K562 (cell line): ENCODE data around the gene ARL13B. TPM values are rescaled to one million over a fixed set of nuclear protein-coding genes. Genes with fewer than 3 reads are reported as not detected.

Source experiments
- ATF1 ChIP-seq, 2 experiments: fragments of 450-650 bp in 1 of 2; IDR thresholded peaks; 2 replicates each; pipeline ENCODE4 v1.6.1; 2016; ENCODE audit warnings: missing compliant biosample characterization in 1 of 2, missing genetic modification characterization in 1 of 2
- BHLHE40 ChIP-seq: IDR thresholded peaks from 2 replicates; pipeline ENCODE4 v1.6.1; 2011; ENCODE audit warnings: low read length, improper control_type of control experiment
- DPF2 ChIP-seq: fragments of 450-650 bp; IDR thresholded peaks from 2 replicates; pipeline ENCODE4 v1.6.1; 2016
- EGR1 ChIP-seq: fragments of 450-650 bp; conservative IDR thresholded peaks from 2 replicates; pipeline ENCODE4 v1.6.1; 2017; ENCODE audit warnings: mild to moderate bottlenecking
- MCM5 ChIP-seq: fragments of 450-650 bp; IDR thresholded peaks from 2 replicates; pipeline ENCODE4 v1.6.1; 2016; ENCODE audit warnings: low read depth
- MYNN ChIP-seq, 2 experiments: sonication (generic); formaldehyde crosslinking in 1 of 2; IDR thresholded peaks; 2 replicates each; pipeline versions ENCODE4 v1.5.0 to v1.6.1; 2016 to 2020; ENCODE audit warnings: antibody characterized with exemption in 1 of 2, missing genetic modification reagents in 1 of 2
- NRF1 ChIP-seq, 2 experiments: fragments of 450-650 bp; IDR thresholded peaks in 1 of 2; conservative IDR thresholded peaks in 1 of 2; 2 replicates each; pipeline ENCODE4 v1.6.1; 2014; ENCODE audit warnings: mild to moderate bottlenecking in 2 of 2
- PHB ChIP-seq: fragments of 250-450 bp; sonication (Bioruptor Pico); IDR thresholded peaks from 2 replicates; pipeline ENCODE4 v1.5.0; 2021
- POLR2A ChIP-seq: fragments of 450-650 bp; conservative IDR thresholded peaks from 2 replicates; pipeline ENCODE4 v1.6.1; 2016
- TAF15 ChIP-seq: fragments of 200-400 bp; formaldehyde crosslinking; IDR thresholded peaks from 2 replicates; pipeline ENCODE4 v1.6.1; 2017; ENCODE audit warnings: mild to moderate bottlenecking, low read depth, low read length, moderate library complexity
- ZSCAN32 ChIP-seq: fragments of 450-650 bp; formaldehyde crosslinking; IDR thresholded peaks from 2 replicates; pipeline ENCODE4 v1.4.0; 2020; ENCODE audit warnings: mild to moderate bottlenecking, moderate library complexity
- polyA plus RNA-seq, 8 experiments: library from polyadenylated mRNA; depleted of rRNA in 4 of 8; stranded (reverse) in 5 of 8; unstranded in 3 of 8; fragments of >200 nt; fragmentation: Nextera tagmentation in 2 of 8; fragmentation: Illumina TruSeq in 1 of 8; extraction: Ambion mirVana in 2 of 8; extraction: Trizol in 1 of 8; gene quantifications; 2 replicates each; pipeline versions ENCODE4 v1.2.1 to v1.2.3, GENCODE V29; 2011 to 2014; ENCODE audit warnings: inconsistent platforms in 1 of 8, missing spikeins in 1 of 8
- total RNA-seq, 7 experiments: library from RNA; depleted of rRNA in 6 of 7; stranded (reverse); fragments of >200 nt in 6 of 7; fragmentation: Illumina TruSeq in 2 of 7; extraction: Trizol in 2 of 7; gene quantifications; 2 replicates each; pipeline versions ENCODE4 v1.2.1 to v1.2.3, GENCODE V29; 2011 to 2021; ENCODE audit warnings: low replicate concordance in 1 of 7
- TF ChIP-seq, protein P1 (sequence below): fragments of 250-450 bp; sonication (Bioruptor Pico); IDR thresholded peaks from 2 replicates; pipeline ENCODE4 v1.4.0; 2020; ENCODE audit warnings: mild to moderate bottlenecking, moderate library complexity, borderline replicate concordance
- TF ChIP-seq, protein P2 (sequence below): fragments of 450-650 bp; IDR thresholded peaks from 2 replicates; pipeline ENCODE4 v1.7.1; 2018; ENCODE audit warnings: mild to moderate bottlenecking, low read depth; ENCODE audit not compliant: partially characterized antibody
- TF ChIP-seq, protein P3 (sequence below): fragments of 450-650 bp; IDR thresholded peaks from 2 replicates; pipeline ENCODE4 v1.6.1; 2018; ENCODE audit not compliant: partially characterized antibody
- TF ChIP-seq, protein P4 (sequence below): IDR thresholded peaks from 3 replicates; pipeline ENCODE4 v1.6.1; 2011; ENCODE audit warnings: borderline replicate concordance, mild to moderate bottlenecking, moderate library complexity; ENCODE audit not compliant: insufficient read length; ENCODE audit errors: extremely low read depth

ARL13B gene
- total and polyA plus RNA-seq, 9 of the 15 experiments (the other 6 are each of a cell fraction or from before 2014, with no cell fraction given): 4.1 to 16.9 (median 12.2) TPM

DNA sequence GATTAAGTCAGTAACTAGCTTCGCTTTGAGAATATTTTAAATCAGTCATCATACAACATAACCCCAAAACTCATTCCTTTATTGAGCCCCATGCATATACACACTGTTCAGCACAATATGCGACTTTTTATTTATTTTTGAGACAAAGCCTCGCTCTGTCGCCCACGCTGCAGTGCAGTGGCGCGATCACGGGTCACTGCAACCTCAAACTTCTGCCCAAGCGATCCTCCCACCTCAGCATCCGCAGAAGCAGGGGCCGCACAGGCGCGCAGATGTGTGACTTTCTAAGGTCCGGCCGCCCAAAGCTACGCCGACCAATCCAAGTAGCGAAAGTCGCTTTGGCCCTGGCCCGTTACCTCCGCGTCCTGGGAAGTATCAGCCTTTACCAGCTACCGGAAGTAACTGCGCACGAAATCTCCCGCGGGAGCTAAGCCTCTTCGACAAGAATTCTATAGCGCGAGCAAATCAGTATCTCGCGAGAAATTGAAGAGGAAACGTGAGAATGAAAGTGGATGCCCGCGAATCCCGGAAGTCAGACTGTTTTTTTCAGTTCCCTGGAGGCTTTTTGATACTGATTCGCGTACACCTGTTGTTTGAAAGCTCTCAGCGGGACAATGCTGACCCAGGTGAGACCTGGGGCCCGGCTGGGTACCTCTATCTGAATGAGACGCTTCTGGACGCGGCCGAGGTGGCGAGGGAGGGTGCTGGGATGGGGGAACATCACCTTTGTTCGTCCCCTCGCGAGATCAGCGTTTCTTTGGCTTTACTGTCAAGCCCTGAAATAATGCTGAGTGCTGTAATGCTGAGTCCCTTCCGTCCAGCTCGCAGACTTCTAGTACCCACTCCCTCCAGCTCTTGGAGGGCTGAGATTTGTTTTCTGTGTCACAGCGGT is 82.8 kb downstream of the ARL13B start, which contains the start of the genes DHFR2 and NSUN3 (continued):
- TF ChIP-seq, protein P1, sequence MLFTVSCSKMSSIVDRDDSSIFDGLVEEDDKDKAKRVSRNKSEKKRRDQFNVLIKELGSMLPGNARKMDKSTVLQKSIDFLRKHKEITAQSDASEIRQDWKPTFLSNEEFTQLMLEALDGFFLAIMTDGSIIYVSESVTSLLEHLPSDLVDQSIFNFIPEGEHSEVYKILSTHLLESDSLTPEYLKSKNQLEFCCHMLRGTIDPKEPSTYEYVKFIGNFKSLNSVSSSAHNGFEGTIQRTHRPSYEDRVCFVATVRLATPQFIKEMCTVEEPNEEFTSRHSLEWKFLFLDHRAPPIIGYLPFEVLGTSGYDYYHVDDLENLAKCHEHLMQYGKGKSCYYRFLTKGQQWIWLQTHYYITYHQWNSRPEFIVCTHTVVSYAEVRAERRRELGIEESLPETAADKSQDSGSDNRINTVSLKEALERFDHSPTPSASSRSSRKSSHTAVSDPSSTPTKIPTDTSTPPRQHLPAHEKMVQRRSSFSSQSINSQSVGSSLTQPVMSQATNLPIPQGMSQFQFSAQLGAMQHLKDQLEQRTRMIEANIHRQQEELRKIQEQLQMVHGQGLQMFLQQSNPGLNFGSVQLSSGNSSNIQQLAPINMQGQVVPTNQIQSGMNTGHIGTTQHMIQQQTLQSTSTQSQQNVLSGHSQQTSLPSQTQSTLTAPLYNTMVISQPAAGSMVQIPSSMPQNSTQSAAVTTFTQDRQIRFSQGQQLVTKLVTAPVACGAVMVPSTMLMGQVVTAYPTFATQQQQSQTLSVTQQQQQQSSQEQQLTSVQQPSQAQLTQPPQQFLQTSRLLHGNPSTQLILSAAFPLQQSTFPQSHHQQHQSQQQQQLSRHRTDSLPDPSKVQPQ (CRISPR knock-in tag): no peak
- no peak for TF ChIP-seq MYNN (IDR thresholded peaks at IDR 0.05)
- no peak for TF ChIP-seq MYNN (CRISPR knock-in tag; IDR thresholded peaks at IDR 0.05)
- TF ChIP-seq, protein P2, sequence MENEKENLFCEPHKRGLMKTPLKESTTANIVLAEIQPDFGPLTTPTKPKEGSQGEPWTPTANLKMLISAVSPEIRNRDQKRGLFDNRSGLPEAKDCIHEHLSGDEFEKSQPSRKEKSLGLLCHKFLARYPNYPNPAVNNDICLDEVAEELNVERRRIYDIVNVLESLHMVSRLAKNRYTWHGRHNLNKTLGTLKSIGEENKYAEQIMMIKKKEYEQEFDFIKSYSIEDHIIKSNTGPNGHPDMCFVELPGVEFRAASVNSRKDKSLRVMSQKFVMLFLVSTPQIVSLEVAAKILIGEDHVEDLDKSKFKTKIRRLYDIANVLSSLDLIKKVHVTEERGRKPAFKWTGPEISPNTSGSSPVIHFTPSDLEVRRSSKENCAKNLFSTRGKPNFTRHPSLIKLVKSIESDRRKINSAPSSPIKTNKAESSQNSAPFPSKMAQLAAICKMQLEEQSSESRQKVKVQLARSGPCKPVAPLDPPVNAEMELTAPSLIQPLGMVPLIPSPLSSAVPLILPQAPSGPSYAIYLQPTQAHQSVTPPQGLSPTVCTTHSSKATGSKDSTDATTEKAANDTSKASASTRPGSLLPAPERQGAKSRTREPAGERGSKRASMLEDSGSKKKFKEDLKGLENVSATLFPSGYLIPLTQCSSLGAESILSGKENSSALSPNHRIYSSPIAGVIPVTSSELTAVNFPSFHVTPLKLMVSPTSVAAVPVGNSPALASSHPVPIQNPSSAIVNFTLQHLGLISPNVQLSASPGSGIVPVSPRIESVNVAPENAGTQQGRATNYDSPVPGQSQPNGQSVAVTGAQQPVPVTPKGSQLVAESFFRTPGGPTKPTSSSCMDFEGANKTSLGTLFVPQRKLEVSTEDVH: peak; percentile 86
- TF ChIP-seq, protein P3, sequence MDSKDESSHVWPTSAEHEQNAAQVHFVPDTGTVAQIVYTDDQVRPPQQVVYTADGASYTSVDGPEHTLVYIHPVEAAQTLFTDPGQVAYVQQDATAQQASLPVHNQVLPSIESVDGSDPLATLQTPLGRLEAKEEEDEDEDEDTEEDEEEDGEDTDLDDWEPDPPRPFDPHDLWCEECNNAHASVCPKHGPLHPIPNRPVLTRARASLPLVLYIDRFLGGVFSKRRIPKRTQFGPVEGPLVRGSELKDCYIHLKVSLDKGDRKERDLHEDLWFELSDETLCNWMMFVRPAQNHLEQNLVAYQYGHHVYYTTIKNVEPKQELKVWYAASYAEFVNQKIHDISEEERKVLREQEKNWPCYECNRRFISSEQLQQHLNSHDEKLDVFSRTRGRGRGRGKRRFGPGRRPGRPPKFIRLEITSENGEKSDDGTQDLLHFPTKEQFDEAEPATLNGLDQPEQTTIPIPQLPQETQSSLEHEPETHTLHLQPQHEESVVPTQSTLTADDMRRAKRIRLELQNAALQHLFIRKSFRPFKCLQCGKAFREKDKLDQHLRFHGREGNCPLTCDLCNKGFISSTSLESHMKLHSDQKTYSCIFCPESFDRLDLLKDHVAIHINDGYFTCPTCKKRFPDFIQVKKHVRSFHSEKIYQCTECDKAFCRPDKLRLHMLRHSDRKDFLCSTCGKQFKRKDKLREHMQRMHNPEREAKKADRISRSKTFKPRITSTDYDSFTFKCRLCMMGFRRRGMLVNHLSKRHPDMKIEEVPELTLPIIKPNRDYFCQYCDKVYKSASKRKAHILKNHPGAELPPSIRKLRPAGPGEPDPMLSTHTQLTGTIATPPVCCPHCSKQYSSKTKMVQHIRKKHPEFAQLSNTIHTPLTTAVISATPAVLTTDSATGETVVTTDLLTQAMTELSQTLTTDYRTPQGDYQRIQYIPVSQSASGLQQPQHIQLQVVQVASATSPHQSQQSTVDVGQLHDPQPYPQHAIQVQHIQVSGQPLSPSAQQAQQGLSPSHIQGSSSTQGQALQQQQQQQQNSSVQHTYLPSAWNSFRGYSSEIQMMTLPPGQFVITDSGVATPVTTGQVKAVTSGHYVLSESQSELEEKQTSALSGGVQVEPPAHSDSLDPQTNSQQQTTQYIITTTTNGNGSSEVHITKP: peak; percentile 47
- 0 out of 2 replicates have a peak, but pooled peaks have one; percentile 27 for TF ChIP-seq DPF2
- TF ChIP-seq PHB (CRISPR knock-in tag): no peak
- TF ChIP-seq, protein P4, sequence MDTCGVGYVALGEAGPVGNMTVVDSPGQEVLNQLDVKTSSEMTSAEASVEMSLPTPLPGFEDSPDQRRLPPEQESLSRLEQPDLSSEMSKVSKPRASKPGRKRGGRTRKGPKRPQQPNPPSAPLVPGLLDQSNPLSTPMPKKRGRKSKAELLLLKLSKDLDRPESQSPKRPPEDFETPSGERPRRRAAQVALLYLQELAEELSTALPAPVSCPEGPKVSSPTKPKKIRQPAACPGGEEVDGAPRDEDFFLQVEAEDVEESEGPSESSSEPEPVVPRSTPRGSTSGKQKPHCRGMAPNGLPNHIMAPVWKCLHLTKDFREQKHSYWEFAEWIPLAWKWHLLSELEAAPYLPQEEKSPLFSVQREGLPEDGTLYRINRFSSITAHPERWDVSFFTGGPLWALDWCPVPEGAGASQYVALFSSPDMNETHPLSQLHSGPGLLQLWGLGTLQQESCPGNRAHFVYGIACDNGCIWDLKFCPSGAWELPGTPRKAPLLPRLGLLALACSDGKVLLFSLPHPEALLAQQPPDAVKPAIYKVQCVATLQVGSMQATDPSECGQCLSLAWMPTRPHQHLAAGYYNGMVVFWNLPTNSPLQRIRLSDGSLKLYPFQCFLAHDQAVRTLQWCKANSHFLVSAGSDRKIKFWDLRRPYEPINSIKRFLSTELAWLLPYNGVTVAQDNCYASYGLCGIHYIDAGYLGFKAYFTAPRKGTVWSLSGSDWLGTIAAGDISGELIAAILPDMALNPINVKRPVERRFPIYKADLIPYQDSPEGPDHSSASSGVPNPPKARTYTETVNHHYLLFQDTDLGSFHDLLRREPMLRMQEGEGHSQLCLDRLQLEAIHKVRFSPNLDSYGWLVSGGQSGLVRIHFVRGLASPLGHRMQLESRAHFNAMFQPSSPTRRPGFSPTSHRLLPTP: no peak
- TF ChIP-seq BHLHE40: peak; percentile 55
- no peak for TF ChIP-seq ATF1 (CRISPR knock-in tag; IDR thresholded peaks at IDR 0.05)
- TF ChIP-seq ATF1 (tag; IDR thresholded peaks at IDR 0.05): peak; percentile 76
- TF ChIP-seq MCM5: no peak
- TF ChIP-seq EGR1: peak; percentile 91
- no peak for TF ChIP-seq ZSCAN32 (CRISPR knock-in tag)
- TF ChIP-seq TAF15: no peak
- TF ChIP-seq NRF1 (conservative IDR thresholded peaks at IDR 0.05 in 1 of 2, IDR thresholded peaks at IDR 0.05 in 1 of 2): peak; percentile 85 to 88
- TF ChIP-seq POLR2A: peak; percentile 85
